HG03342 (cell line): ENCODE measurements around the gene CCNI2.

Source experiments
- ATAC-seq: cut with Tn5 transposase; IDR thresholded peaks from one replicate; pipeline ENCODE4 v1.9.1; 2021; ENCODE audit warnings: mild to moderate bottlenecking, moderate library complexity; ENCODE audit not compliant: unreplicated experiment

The CCNI2 gene, protein sequence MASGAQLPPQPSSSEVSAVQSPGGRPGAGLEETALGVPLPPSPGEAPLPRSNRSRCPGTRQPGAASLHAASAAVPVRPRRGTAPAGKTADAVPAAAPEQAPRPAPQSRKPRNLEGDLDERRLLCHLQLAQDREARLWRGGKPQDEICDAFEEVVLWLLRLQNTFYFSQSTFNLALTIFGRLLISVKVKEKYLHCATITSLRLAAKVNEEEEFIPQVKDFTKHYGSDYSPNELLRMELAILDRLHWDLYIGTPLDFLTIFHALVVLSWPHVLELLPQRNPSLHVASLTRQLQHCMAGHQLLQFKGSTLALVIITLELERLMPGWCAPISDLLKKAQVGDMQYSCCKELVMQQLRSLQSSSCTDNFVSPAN

DNA sequence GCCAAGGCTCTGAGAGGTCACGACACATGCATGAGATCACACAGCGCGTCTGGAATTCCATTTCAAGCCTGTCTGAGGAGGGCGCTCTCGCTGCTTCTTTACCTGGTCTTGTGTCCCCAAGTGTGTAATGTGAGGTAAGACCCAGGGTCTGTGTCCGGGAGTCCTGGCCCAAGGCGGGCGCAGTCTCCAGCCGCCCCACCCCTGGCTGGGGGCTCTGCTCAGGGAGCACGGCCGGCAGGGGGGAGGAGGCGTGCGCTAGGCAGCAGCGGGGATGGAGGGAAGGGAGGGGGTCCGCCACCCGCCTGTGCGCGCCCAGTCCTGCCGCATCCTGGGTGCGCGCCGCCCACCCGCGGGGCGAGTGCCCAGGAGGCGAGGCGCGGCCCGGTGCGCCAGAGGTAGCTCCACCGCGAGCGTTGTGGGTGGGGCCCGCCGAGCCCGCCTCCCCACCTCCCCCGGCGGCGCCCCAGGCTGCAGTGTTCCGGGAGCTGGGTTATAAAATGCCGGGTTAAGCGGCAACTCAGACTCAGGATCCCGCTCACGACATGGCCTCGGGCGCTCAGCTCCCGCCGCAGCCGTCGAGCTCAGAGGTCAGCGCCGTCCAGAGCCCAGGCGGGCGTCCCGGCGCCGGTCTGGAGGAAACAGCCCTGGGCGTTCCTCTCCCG, at the start of gene CCNI2:
Gene CCNI2, plus strand, starts transcription at position 473 of the 662 bp plus-strand sequence. Its CDS starts 70 bp downstream, at position 543.
- ATAC-seq: no peak

DNA sequence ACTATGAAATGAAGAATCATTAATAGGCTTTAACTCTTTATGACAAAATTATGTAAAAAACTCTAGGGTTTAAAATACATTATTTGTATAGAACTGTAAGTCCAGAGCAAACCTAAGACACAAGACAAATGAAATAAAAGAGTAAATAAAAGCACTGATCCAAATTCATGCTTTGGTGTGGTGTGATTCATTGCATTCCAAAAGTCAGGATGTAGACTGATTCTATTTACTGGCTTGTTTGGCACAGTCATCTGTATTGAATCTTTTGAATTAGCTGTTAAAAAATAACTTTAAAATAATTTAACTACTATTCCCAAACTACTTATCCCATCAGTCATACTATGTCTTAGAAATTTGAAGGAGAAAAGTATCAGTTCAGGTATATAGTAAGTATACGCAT, 42.4 kb upstream of the CCNI2 start:
- no peak for ATAC-seq

DNA sequence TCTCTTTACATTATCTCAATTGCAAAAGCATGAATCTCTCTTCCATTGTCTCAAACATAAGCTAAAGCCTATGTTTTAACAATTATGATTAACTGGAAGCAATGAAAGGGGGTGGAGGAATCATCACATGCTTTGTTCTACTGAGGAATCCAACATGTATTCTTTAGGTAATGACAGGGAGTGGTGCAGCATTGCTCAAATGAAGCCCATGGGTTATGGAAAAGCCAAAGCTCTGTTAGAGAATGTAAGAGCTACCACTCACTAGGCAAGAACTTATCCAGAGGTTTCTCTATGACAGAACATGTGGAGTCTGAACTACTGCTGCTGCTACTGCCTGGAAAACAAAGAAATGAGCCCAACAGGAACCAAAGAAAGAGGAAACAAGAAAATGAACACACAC, 38.6 kb upstream of the CCNI2 start:
- ATAC-seq: no peak

DNA sequence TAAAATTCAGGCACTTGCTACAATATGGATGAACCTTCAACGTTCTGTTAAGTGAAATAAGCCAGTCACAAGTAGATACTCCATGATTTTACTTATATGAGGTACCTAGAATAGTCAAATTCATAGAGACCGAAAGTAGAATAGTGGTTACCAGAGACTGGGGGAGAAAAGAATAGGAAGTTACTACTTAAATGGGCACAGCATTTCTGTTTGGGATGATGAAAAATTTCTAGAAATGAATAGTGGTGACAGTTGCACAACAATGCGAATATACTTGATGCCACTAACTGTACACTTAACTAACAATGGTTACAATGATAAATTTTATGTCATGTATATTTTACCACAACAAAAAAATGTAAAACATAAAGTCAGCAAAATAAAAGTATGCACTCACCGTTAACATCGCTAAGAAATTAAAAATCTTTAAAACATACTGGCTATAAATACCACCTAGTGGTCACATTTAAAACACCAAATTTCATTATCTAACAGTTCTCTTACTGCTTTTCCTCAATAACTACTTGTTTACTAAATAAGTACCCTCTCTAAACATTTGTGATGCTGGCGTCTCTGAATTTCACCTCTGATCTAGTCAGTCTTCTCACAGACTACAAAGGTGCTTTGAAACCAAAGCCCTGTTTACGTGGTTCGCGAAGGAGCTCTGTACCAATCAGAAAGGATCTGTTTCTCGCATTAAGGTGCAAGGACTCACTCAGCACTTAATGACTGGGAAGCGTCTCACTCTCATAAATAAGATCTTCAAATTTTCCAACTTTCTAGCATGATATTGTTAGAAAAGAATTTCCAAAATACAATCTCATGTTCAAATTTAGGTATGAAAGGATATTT, 32.5 kb upstream of the CCNI2 start:
- no peak for ATAC-seq

DNA sequence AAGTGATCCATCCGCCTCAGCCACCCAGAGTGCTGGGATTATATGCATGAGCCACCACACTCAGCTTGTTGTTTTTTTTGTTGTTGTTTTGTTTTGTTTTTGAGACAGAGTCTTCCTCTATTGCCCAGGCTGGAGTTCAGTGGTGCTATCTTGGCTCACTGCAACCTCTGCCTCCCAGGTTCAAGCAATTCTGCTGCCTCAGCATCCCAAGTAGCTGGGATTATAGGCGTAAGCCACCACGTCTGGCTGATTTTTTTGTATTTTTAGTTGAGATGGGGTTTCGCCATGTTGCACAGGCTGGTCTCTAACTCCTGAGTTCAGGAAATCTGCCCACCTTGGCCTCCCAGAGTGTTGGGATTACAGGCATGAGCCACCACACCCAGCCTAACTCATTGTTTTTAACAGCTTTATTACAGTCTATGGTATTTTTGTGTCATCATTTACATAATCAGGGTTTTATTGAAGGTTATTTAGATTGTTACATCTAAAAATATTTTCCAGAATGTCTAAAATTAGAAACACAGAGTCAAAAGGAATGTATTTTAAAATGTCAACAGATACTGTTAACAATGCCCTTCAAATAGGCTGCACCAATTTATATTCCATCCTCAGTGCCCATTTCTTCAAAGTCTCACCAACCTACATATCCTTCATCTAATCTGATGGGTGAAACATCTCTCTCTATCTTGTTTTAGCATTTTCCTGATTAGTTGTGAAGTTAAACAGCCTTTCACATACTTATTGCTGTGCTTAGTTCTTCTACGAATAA, 28.5 kb upstream of the CCNI2 start:
- no peak for ATAC-seq

DNA sequence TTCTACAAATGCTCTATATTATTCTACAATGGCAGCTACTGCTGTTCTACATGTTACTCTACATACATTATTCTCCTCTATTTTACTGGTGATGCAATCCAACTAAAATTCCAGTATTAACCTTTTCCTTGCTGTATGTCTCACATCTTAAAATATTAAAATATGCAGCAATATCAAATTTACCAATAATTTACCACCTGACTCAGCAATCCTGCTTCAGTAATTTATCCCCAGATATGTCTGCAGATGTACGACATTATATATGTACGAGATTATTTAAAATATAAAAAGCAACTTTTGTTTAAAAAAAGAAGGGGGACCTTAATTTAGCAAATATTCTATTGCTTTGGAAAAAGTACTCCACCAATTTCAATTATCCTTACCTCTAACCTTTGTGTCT, 21.5 kb upstream of the CCNI2 start:
- ATAC-seq: no peak

DNA sequence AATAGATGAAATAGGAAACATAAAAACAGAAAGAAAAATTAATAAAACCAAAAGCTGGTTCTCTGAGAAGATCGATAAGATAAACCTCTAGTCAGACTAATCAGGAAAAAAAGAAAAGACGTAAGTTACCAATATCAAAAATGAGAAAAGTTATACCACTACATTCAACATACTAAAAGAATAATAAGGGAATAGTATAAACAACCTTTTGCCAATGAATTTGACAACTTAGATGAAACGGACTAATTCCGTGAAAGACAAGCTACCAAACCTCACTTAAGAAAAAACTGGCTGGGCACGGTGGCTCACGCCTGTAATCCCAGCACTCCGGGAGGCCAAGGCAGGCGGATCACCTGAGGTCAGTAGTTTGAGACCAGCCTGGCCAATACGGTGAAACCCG, 17.3 kb upstream of the CCNI2 start:
- no peak for ATAC-seq

DNA sequence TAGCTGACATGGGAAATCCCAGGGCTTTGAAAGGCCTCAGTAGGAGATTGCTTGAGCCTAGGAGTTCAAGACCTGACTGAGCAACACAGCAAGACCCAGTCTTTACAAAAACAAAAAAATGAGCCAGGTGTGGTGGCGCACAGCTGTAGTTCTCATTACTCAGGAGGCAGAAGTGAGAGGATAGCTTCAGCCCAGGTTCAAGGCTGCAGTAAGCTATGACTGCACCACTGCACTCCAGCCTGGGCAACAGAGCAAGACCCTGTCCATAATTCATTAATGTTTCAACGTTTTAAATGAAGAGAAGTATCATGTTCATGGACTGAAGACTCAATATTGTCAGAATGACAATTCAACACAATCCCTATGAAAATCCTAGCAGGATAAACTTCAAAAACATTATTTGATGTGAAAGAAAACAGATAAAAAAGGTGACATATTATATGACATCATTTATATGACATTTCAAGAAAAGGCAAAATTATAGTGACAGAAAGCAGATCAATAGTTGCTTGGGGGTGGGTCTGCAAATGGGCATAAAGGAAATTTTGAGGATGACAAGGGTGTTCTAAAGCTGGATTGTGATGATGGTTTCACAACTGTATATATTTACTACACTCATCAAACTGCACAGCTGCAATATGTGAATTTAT, 13.6 kb upstream of the CCNI2 start:
- no peak for ATAC-seq

DNA sequence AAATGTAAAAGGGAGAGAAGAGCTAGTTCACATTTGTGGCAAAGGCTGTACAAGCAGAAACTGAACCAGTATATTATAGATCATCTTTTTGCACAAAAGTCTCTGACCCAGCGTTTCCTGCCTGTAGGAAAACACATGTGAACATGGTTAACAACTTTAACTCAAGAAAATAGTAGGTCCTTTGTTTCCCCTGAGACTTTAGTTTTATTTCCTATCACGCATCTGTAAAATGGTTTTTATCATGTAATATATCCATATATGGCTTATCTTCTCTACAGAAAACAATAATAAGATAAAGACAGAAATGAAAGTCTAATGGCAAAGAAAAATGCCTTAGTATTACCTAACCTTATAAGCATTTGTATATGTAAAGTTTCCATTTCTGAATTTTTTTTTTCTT, 12.5 kb upstream of the CCNI2 start:
- ATAC-seq: no peak

DNA sequence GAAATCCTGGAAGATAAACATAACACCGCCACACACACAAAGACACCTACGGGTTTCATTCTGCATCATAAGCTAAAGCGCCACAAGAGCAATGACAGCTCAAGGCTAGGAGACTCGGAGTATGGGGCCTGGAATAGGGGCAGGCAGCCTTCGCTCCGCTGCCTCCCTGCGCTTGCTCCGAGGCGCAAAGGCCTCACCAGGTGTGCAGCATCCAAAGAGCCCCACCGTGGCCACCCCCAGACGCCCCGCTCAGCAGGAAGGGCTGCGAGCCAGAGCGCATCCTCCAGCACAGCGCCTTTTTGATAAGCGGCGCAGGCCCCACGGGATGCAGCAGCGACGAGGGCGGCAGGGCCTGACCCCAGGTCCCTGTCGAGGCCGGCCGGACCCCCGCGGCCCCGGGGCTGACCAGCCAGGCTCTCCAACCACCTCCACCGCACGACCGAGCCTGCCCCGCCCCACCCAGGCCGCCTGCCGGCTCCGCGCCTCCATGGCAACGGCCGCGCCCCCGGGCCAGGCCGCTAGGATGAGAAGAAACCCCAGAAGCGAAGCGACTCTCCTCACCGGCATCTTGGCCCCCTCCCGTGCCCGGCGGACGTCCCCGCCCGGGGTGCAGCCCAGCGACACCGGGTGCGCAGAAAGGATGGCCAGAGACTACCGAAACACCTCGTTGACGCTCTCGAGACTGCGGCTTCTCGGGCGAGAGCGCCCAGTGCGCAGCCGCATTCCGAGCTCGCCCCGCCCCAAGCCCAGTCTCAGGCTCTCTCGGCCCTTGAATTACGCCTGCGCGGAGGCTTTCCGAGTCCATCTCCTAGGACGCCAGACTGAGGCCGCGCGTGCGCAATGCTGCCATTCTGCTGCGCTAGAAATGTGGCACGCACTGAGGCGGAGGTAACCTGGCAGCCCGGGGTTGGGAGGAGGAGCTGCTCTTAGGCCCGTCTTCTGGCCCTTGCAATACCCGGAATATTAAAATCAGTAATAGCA, 10.1 kb upstream of the CCNI2 start, which contains the start of gene KIF3A:
Gene KIF3A, minus strand, starts transcription at position 694 of the 981 bp plus-strand sequence. Its CDS starts 127 bp downstream, at position 567.
- ATAC-seq: peak; percentile 82

DNA sequence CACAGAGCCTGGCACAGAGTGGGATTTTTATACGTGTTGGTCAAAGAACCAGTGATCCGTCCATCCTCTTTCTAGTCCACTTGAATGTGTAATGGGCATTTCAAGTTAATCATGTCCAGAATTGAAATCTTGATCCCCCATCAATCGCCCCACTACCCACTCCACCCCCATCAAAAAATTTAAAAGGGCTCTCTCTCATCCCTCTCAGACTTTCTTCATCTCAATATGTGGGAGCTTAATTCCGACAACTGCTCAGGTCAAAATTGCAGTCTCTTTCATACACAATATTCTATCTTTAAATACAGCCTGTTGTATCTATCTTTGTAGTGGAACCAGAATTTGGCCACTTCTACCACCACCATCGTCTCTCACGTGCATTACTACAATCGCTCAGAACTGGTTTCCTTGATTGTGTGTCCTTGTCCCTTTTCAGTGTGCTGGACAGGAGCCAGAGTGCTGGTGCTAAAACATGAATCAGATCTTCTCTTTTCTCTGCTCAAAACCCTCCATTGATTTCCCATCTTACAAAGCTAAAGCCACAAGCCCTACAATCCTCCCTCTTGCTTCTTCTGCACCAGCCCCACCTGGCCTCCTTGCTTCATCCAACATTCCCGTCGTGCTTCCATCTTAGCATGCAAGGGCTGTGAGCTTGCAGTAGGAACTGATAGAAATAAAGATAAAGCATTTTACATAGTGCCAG, 9.1 kb upstream of the CCNI2 start:
- ATAC-seq: no peak

DNA sequence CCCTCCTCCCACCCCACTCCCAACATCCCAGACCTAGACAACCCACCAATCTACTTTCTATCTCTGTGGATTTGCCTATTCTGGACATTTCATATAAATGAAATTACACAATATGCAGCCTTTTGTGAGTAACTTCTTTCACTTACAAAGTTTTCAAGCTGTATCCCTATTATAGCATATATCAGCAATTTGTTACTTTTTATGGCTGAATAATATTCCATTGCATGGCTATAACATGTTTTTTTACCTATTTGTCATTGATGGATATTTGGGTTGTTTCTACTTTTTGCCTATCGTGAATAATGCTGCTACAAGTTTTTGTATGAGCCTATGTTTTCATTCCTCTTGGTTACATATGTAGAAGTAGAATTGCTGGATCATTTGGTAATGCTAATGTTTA, 8.0 kb upstream of the CCNI2 start:
- no peak for ATAC-seq

DNA sequence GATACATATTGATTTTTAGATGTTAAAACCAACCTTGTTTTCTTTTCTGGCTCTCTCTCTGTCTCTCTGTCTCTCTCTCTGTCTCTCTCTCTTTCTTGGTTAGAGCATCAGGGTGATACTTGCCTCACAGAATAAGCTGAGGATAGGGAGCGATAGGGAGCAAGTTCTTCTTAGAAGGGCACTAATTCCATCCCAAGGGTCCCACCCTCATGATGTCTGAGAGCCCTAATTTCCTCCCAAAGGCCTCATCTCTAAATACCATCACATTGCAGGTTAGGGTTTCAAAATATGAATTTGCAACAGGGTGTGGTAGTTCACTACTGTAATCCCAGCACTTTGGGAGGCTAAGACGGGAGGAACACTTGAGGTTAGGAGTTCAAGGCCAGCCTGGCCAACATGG, 5.1 kb upstream of the CCNI2 start:
- ATAC-seq: no peak

DNA sequence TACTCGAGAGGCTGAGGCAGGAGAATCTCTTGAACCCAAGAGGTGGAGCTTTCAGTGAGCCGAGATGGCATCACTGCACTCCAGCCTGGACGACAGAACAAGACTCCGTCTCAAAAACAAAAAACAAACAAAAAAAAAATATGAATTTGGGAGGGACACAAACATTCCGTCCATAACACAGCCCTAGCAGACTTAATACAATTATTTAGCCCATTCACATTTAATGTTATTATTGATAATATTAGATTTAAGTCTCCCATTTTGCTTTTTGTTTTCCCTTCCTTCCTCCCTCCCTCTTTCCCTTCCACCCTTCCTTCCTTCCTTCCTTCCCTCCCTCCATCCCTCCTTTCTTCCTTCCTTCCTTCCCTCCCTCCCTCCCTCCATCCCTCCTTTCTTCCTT, 4.6 kb upstream of the CCNI2 start:
- ATAC-seq: no peak

DNA sequence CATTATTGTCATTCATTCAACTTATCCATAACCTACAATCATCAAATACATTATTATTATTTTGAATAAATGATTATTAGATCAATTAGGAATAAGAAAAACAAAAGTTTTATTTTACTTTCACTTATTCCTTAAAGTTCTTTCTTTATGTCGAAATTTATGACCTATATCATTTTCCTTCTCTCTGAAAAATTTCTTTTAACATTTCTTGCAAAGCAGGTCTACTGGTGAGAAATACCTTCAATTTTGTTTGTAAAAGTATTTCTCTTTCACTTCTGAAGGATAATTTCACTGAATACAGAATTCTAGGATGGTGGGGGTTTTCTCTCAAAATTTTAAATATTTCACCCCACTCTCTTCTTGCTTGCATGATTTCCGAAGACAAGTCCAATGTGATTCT, 2.6 kb upstream of the CCNI2 start:
- no peak for ATAC-seq

DNA sequence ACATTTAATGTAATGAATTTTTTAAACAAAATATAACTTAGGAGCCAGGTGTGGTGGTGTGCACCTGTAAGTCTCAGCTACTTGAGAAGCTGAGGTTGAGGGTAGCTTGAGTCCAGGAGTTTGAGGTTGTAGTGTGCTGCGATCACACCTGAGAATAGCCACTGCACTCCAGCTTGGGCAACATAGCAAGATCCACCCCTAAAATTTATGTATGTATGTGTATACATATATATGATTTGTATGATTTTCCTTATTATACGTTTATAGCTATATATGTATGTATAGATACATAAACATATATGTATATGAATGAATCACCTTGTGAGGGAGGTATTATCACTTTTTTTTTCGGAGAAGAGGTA, 653 bp upstream of the CCNI2 start:
- no peak for ATAC-seq

DNA sequence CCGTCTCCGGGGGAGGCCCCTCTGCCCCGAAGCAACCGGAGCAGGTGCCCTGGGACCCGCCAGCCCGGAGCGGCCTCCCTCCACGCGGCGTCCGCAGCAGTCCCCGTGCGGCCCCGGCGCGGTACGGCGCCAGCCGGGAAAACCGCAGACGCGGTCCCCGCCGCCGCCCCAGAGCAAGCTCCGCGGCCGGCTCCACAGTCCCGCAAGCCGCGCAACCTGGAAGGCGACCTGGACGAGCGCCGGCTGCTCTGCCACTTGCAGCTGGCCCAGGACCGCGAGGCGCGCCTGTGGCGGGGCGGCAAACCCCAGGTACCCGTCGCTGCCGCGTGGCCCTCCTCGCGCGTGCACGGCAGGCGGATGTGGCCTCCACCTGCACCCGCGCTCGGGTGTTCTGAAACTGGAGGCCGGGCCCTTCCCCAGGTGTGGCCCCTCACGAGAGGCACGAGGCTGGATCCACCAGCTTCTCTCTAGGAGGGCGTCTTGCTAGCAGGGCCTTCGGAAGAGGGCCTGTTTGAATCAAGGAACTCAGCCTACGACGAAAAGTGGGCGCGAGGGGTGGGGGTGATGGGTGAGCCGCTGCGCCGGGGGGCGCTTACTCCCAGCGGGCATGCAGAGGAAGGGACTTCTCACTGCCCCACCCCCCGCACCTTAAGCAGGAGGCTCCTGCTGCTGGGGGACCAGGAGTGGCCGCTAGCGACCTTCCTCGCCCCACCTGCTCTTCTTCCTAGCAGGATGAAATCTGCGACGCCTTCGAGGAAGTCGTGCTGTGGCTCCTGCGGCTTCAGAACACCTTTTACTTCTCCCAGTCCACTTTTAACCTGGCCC, 602 bp downstream of the CCNI2 start:
- no peak for ATAC-seq

DNA sequence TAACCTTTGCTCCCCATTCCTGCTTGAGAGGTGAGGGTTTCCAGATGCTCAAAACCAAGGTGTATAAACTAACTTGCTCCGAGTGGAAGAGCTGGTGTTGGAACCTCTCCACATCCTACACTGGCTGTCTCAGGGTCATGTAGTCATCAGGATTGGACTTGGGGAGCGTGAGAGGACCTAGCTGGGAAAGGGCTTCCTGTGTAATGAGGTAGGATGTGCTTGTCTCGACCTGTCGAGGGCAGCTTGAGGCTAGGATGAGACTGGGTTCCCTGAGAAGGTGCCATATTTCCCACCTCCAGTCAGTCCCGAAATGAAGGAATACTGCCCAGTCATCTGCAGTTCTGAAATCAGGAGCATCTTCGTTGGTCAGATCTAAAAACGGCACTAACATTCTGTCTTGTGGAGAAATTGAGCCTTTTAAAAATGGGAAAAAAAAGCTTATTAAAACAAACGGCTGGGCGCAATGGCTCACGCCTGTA, 1.3 kb downstream of the CCNI2 start:
- no peak for ATAC-seq
